ENCODE data around the gene SGSM1.

DNA sequence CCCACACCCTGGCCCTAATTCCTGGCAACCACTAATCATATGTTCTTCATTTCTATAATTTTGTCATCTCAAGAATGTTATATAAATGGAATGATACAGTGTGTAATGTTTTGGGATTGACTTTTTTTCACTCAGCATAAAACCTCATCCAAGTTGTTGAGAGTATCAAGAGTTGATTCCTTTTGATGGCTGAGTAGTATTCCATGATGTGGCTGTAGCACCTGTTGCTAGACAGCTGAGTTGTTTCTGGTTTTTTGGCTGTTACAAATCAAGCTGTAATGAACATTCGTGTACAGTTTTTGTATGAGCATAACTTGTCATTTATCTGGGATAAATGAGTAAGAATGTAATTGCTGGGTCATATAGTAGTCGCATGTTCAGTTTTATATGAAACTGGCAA lies 81.2 kb downstream of the SGSM1 start:
- TF ChIP-seq, protein P1, sequence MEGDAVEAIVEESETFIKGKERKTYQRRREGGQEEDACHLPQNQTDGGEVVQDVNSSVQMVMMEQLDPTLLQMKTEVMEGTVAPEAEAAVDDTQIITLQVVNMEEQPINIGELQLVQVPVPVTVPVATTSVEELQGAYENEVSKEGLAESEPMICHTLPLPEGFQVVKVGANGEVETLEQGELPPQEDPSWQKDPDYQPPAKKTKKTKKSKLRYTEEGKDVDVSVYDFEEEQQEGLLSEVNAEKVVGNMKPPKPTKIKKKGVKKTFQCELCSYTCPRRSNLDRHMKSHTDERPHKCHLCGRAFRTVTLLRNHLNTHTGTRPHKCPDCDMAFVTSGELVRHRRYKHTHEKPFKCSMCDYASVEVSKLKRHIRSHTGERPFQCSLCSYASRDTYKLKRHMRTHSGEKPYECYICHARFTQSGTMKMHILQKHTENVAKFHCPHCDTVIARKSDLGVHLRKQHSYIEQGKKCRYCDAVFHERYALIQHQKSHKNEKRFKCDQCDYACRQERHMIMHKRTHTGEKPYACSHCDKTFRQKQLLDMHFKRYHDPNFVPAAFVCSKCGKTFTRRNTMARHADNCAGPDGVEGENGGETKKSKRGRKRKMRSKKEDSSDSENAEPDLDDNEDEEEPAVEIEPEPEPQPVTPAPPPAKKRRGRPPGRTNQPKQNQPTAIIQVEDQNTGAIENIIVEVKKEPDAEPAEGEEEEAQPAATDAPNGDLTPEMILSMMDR (IDR thresholded peaks at IDR 0.05), result no peak
- no peak for TF ChIP-seq POLR2A (IDR thresholded peaks at IDR 0.05)
